ENCODE data around the gene MAP2K3.

MAP2K3 gene

DNA sequence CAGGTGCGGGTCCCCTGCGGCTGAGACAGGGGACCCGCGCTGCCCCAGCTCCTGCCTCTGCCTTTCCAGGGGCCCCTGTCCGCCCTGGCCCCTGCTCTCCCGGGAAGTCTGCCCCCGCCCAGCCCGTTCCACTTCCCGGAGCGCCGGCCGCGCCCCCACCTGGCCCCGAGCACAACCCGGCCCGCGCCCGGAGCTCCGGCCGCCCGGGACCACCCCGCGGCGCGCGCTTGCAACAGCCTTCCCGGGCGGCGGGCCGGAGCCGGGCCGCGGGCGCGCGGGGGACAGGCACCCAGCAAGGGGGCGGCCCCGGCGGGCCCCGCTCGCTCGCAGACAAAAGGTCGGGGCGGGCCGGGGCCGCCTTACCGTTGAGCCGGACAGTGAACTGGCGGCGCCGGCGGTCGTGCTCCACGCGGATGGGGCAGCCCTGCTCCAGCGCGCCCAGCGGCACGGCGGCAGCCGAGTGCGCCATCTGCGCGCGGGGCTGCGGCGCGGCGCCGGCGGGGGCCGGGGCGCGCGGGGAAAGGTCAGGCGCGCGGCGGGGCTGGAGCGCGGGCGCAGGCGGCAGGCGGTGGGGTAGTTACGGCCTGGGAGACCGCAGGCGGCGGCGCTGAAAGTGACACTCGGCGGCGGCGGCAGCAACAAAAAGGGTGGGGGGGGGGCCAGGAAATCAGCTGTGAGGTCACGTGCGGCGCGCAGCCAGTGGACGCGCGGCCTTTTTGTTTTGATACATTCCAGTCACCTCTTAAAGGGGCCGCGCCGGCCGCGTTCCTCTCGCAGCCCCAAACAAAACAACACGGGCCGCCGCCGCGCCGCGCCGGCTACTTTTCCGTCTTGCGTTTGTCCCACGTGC lies 31.5 kb upstream of the MAP2K3 start, which contains the start of gene NATD1:
Gene NATD1 (minus strand): TSS at position 615 of the 850 bp plus-strand sequence. CDS start 146 bp downstream, at position 469.
- peak; percentile 64 for DNase-seq (ENCODE audit: low read depth)

DNA sequence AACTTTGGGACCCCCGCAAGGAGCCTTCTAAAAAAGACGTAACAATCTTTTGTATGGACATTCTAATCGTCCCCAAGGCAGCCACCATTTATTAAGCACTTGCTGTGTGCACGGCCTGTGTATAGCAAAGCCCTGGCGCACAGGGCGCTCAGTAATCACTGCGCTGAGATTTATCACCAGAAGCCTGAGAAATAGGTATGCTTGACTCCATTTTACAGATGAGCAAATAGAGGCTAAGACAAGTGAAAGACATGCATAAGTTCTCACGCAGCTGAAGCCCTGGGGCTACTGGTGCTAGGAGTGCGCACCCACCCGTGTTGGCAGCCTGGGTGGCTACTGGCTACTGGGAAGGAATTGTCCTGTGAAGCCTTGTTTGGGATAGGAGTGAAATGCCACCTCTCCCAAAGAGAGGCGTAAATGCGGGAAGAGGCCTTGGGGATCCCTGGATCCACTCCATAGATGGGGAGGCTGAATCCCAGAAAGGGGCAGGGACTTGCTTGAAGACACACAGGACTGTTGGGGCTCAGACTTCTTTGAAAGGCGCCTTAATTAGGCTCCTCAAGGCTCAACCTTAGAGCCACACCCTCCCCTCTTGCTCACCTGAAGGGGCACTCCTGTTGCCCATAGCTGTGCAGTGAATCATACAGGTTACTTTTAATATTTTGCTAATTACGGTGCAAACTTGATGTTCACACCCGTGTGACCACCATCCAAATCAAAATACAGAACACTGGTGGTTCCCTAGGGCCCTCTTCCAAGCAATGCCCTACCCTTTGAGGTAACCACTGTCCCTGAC lies 30.7 kb upstream of the MAP2K3 start:
- DNase-seq (ENCODE audit: low read depth) = no peak

DNA sequence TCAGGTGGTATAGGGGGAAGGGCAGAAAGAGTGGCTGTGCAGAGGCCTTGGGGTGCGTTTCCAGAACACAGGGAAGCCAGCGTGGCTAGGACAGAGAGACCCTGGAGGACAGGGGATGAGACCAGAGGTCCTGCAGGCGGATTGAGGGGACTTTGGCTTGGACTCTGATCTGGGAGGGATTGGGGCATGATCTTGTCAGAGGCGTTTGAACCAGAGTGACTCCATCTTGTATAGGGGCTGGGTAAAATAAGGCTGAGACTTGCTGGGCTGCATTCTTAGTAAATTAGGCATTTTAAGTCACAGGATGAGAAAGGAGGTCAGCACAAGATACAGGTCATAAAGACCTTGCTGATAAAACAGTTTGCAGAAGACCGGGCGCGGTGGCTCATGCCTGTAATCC lies 25.9 kb upstream of the MAP2K3 start:
- no peak for DNase-seq (ENCODE audit: low read depth)

DNA sequence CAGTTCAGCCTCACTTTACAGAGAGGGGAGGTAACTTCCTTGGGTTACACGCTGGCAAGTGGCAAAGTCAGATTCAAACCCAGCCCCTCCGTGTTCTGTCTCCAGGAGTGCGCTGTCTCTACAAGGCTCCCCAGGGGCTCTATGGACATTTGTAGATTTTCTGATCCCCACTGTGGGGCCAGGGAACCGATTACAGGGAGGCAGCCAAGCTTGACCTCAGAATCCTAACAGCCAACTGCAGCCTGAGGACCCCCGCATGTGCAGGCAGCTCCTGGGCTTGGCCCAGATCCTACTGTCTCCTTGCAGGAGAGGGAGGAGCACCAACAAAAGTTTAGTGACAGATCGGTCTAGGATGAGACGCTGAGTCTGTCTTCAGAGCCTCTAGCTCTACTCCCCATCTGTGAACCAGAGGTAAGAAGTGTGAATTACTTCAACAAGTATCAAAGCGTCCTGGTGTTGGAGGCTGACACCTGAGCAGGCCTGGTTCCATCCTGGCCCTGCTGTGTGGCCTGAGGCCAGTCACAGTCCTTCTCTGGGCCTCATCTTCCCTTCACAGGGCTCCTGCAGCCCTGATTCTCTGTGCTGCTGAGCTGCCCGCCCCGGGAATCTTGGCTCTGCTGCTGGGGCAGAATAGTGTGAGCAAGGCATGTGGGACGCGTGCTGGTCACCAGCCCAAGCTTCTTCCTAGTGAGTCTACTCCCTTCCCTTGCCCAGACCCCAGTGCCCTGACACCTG lies 22.1 kb upstream of the MAP2K3 start:
- DNase-seq (ENCODE audit: low read depth) = no peak

DNA sequence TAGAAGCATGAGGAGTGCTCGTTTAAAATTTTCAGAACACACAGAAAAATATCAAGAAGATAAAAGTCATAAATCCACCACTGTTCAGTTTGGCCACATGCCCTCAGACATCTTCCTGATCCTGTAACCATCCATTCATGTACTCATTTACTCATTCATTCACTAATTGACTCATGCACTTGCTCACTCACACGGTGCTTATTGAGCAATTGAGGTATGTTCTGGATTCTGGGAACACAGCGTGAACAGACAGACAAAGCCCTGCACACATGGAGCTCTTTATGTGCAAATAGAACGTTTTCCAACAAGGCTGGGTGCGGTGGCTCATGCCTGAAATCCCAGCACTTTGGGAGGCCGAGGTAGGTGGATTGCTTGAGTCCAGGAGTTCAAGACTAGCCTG lies 21.1 kb upstream of the MAP2K3 start:
- DNase-seq (ENCODE audit: low read depth) = no peak

DNA sequence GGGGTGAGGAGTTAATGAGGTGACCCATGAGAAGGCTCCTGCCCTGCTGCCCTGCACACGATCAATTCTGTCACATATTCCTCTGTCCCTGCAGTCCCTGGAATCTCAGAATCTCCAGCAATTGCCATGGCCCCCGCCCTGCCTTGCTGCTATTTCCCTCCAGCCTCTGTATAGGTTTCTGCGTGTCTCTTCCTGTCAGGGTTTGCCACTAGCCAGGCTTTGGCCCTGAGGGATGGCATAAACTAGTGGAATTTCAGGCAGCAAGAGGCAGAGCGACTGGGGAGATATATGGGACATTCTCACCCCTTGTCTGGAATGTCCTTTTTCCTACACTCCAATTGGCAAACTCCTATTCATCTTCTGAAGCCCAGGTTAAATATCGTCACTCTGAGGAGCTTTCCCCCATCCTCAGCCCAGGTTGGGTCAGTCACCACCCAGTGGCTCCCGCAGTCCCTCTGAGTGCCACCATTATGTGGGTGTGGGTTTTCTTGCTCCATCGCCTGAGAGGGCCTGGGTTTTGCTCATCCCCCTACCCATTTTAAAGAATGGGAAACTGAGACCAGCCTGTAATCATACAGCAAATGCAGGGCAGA lies 15.8 kb upstream of the MAP2K3 start:
- no peak for DNase-seq (ENCODE audit: low read depth)

DNA sequence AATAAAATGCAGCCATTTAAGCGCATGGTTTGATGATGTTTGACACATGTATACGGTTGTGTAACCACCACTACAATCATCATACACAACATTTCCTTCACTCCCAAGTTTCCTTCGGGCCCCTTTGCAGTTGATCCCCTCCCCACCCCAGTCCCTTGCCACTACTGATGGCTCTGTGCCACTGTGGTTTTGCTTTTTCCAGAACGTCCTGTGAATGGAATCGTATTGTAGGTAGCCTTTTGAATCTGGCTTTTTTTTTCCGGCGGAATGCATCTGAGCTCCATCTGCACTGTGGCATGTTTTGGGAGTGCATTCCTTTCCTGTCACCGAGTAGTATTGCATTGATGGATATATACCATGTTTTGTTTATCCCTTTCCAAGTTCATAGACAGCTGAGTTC lies 15.1 kb upstream of the MAP2K3 start:
- no peak for DNase-seq (ENCODE audit: low read depth)

DNA sequence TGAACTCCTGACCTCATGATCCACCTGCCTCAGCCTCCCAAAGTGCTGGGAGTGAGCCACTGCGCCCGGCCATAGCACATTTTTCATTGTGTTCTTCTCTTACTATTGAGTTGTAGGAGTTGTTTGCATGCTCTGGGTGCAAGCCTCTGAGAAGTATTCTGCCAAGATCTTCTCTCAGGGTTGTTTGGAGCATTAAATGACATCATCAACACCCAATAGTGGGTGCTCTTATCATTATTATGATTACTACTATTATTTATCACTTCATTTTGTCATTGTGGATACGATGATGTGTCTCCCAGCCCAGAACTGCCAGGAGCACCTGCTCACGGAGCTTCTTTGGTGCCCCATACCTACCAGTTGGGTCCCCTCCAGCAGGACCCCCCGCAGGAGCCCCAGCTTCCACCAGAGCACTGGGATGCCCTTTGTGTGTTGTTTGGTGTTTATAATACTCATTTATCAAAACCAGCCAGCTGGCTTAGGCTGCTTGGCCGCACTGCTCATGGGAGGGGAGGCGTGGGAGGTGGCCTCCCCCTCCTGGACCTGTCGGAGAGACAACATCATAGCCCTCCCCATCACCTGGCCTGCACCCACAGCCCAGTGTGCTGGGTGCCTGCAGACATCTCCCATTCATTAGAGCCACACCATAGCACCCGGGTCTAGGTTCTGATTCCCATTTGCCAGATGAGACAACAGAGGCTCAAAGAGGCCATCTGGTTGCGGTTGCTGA lies 12.9 kb upstream of the MAP2K3 start:
- DNase-seq (ENCODE audit: low read depth) = no peak

DNA sequence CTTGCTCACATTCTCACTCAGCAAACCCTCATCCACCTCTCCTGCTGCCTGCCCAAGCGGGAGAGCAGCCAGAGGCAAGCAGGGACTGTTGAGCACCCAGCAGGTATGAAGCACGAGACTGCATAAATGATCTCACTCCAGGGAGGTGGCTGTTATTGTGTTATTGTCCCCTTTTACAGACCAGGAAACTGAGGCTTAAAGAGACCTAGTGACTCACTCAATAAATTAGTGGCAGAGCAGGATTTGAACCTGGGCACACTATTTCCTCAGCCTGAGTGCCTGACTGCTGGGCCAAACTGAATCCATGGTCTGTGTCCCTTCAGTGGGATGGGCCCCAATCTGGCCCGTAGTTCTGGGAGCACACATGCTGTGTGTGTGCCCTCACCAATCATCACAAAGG lies 12.3 kb upstream of the MAP2K3 start:
- DNase-seq (ENCODE audit: low read depth) = no peak

DNA sequence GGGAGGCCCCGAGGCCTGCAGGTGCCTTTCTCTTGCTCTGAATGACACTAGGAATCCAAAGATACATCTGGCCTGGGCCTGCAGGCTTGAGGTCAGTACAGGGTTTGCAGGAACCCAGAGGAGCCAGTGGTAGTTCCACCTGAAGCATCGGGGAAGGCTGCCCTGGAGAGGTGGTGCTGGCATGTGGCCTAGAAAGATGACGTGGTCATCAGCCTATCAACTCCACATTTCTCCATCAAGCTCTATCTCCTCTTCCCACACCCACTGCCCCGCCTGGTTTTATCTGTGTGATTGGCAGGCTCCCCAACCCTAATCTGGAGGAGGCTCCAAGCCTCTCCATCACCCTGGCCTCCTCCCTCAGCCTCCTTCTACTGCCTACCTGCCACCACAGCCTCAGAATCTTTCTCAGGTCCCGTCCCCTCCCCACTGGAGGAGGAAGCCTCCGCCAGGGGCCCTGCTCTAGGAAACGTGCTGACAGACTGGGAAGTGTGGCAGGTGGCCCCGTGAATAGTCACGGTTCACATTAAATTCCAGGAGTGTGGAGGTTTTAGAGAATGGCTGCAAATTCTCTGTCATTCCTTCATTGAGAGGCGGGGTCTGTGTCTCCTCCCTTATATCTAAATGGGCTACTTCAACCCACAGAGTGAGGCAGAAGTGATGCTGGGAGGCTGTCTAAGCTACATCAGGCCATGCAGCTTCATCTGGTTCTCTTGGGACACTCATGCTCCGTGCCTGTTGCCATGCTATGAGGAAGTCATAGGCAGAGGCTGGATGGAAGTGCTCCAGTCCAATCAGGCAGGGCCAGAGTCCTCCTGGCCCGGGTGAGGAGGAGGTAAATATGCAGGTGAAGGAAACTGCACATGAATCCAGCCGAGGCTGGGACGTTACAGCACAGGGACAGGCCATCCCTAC lies 11.4 kb upstream of the MAP2K3 start:
- DNase-seq (ENCODE audit: low read depth) = no peak

DNA sequence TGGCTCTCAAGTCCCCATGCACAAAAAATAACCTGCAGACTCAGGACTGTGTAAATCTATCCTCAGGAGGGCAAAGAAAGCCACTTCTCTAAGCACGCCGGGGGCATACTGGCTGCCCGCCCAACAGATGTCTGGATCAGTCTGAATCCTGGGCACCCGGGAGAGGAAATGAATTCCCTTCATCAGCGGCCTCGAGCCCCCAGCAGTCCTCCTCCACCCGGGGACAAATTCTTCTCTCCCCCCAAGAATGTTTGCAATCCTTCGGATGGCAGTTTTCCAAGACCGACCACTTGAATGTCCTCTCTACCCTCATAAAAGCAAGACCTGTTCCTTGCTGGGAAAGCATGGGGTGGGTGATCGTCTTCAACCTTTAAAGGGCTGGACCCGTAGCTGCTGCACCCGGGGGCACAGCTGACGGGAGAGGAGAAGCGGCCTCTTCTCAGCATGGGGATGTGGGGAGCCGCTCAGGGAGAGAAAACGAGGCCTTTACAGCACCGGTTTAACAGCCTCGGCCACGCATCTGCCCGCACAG lies 9.4 kb upstream of the MAP2K3 start:
- no peak for DNase-seq (ENCODE audit: low read depth)

DNA sequence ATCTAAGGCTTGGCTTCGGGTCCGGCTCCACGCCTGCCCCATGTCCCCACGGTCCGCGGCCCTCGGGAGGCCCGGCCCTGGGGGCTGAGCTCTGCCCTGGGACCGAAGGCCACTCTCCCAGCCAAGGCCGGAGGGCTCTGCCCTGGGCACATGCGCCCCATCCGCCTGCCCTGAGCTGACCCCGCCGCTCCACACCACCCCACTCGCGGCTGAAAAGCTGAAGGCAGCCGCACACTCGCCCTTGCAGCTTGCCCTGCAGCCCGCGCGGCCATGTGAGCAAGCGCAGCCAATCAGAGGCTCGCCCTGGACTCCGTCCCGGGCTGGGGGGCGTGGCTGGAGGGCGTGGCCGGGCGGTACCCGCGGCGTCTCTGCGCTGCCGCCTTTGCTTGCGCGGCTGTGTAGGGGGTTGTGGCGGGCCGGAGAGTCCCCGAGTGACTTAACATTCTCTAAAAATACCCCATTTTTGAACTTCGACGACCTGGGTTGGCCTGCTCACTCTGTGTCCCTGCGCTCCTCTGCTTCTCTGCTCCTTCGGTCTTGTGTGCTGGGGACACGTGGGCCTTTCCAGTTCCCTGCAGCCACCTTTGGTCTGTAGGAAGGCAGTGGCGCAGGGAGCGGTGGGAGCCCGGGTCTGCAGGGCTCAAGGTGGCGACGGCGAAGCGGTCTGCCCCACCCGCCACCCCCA lies 8.8 kb upstream of the MAP2K3 start:
- peak; percentile 96 for DNase-seq (ENCODE audit: low read depth)

DNA sequence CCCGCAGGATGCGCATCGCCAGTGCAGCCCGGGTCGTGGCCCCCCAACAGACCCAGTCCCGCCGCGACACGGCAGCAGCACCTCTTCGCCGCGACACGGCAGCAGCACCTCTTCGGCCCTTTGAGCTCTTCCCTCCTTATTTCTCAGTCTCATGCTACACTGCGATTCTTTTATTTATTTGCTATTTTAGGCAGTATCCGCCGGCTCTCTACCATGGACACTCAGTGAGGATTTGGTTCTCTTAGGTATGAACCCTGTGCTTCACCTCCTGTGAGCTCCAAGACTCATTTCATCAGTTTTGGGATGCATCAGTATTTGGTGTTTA lies 8.3 kb upstream of the MAP2K3 start:
- no peak for DNase-seq (ENCODE audit: low read depth)

DNA sequence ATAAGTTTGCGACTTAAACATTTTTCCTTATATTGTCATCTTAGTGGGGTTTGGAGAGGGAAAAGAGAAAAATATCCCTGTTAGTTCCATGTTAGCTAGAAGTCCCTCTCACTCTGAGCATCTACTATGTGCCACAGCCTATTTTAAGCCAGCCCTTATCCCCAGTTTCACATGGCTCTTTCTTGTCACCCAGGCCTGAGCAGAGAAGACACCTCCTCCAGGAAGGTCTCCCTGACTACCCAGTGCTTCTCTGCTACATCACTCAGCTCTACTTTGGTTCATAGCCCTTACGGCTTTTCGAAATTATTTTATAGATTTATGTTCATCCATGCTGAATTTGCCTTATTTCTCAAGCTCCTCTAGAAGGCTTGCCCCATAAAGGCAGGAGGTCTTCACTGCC lies 7.2 kb upstream of the MAP2K3 start:
- no peak for DNase-seq (ENCODE audit: low read depth)

DNA sequence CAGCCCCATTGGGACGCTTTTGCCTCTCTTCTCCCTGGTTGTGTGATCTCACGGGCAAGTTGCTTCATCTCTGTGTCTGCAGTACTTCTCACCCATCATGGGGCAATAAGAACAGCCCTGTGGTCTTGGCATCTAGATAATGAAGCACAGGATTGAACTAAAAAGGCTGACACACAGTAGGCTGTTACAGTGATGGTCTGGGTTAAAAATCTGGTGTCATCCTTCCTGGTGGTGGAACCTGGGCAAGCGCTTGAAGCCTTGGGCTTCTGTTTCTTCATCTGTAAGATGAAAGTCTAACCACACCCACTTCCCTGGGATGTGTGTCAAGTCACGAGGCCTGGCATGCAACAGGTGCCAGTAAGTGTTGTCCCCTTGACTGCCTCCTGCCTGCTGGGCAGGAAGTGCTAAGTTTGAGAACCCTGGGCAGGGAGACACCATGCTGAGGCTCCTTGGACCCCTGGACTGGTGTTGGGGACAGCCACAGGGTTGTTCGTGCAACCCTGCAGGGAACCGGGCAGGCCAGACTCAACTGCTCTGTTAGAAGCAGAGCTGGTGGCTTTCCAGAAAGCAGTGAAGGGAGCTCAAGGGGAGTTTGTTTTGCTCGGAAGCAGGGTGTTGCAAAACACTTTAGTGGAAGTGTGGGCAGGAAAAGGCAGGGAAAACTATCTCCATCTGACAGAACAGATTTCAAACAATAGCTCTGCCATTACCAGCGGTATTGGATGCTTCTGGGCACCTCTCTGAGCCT lies 5.9 kb upstream of the MAP2K3 start:
- DNase-seq (ENCODE audit: low read depth) = no peak

DNA sequence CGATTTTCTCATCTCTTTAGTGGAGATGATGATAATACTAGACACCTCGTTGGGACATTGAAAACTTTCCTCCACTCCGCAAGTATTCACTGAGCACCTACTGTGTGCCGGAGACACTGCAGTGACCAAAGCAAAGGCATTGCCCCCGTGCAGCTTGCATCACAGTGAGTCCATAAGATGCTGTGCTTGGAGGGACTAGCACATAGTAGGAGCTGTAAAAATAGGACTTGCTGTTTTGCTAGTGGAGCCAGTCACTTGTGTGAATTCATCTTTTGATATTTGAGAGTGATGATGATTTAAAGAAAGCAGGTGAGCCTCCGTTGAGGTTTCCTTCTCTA lies 5.3 kb upstream of the MAP2K3 start:
- DNase-seq (ENCODE audit: low read depth) = no peak

DNA sequence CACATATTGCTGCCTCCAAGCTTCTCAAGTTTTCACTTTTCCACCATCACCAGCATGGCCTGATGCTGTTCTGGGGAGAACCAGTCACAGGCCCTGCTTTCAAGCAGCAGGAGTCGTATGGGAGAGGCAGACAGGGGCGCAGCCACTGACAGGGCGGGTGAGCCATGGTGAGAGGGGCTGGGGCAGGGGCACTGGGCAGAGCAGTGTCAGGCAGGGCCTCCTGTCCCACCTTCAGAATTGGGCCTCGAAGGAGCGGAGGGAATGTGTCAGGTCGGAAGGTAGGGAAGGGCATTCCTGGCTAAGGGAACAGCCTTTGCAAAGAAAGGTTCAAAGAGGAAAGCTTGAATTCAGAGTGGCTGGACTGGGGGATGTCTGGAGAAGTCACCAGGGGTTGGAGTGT lies 4.9 kb upstream of the MAP2K3 start:
- DNase-seq (ENCODE audit: low read depth) = no peak

DNA sequence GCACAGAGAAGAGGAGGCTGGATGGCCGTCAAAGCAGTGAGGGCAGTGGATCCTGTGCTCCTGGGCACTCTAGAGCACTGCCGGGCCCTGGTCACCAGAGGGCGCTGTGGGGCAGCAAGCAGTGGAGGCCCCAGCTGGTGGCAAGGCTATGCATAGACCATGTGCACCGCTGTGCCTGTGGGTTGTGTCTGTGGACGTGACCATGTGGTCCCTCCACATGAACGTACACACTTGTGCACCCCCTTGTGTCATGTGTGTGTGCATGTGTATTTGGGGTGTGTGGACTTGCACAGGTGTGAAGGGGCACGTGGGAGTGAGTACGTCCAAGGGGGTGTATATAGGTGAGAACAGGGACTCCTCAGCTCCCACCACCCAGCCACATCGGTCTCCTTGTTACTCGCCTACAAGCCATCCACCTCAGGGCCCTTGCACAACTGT lies 4.4 kb upstream of the MAP2K3 start:
- DNase-seq (ENCODE audit: low read depth) = peak; percentile 85

DNA sequence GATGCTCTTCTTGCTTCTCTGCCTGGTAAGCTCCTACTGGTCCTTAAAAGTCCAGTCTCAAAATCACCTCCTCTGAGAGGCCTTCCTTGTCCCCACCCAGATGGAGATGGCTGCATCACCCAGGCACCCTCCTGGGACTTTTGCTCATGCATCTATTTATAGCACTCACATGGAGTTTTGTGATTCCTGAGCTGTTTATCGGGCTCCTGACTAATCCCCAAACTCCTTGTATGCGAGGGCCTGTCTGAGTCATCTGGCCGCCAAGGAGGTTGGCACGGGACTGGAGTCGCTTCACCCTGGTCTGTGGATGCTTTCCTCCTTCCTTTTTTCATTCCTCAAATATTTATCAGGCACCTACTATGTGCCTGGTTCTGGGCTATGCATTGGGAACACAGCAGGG lies 2.3 kb upstream of the MAP2K3 start:
- no peak for DNase-seq (ENCODE audit: low read depth)

All from stimulated activated CD8-positive, alpha-beta memory T cell treated with anti-CD3 and anti-CD28 coated beads, Interleukin-4, amount 100 ng/mL, for 24 hours (primary cell).